GM12873 (cell line): Measurements from ENCODE around the gene TFCP2L1.

Experiments used
- CTCF ChIP-seq: IDR thresholded peaks from 2 replicates; pipeline ENCODE4 v1.5.1; 2012; ENCODE audit warnings: low read depth, mild to moderate bottlenecking, moderate library complexity, low read length, control low read depth; ENCODE audit not compliant: insufficient read depth; ENCODE audit errors: missing control alignments

TFCP2L1 gene

GRCh38 chr2:121255358-121255757 lies 29.6 kb downstream of the TFCP2L1 start:
- TF ChIP-seq CTCF, result no peak

GRCh38 chr2:121254748-121255147 lies 30.3 kb downstream of the TFCP2L1 start:
- no peak for TF ChIP-seq CTCF

- no peak for TF ChIP-seq CTCF
These were observed 31.2 kb downstream of the TFCP2L1 start for GRCh38 chr2:121253674-121254240.

- TF ChIP-seq CTCF, result no peak
These were observed 31.9 kb downstream of the TFCP2L1 start for GRCh38 chr2:121253021-121253673.

GRCh38 chr2:121251497-121251896 lies 33.5 kb downstream of the TFCP2L1 start:
- TF ChIP-seq CTCF, result no peak

- TF ChIP-seq CTCF, result no peak
These were observed 36.1 kb downstream of the TFCP2L1 start for GRCh38 chr2:121248766-121249343.

GRCh38 chr2:121247971-121248370 lies 37.0 kb downstream of the TFCP2L1 start:
- TF ChIP-seq CTCF, result no peak
